HG02759 (cell line): ENCODE data around the gene SCN1B.
"Not testable (repeated sequence)": the region's sequence is repeated elsewhere in the genome, so short reads cannot be mapped to it uniquely, and the experiment has no call there.

ENCODE experiments used
- ATAC-seq: cut with Tn5 transposase; IDR thresholded peaks from one replicate; pipeline ENCODE4 v1.9.1; 2021; ENCODE audit warnings: mild to moderate bottlenecking, moderate library complexity; ENCODE audit not compliant: unreplicated experiment

Gene SCN1B

GRCh38 chr19:35034588-35035382, 4.5 kb downstream of the SCN1B start:
- no peak for ATAC-seq

DNA sequence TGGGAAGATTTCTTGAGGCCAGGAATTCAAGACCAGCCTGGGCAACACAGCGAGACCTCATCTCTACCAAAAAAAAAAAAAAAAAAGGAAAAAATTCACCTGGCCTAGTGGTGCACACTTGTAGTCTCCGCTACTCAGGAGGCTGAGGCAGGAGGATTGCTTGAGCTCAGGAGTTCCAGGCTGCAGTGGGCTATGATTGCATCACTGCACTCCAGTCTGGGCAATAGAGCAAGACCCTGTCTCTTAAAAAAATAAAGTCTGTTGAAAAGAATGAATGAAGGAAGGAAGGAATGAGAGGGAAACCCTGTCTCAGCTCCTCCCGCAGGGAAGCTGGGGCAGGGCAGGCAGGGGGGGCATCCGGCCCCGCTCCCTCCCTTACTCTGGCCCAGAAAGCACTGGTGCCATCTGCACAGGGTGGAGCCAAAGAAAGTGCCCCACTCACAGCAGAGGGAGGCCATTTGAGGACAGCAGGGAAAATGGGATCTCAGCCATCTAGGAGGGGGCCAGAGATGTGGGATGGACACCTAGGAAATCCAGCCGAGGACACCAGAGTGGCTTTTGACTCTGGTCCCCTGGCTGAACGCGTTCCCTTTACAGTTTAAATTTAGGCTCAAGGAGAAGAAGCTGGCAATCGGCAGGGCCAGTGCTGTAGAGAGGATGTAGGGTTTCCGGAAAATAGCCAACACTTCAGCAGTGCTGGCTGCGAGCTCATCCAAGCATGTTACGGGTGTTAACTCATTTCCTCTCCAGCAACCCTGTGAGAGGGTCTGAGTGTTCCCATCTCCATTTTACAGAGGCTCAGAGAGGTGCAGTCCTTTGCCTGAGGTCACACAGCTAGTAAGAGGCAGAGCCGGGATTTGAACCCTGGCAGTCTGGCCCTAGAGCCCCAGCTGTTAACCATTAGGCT, 7.7 kb downstream of the SCN1B start:
- ATAC-seq = peak; percentile 66

- ATAC-seq = no peak
These were observed 8.6 kb downstream of the SCN1B start for GRCh38 chr19:35038623-35039512.

- no peak for ATAC-seq
These were observed 9.9 kb downstream of the SCN1B start for GRCh38 chr19:35039881-35040825.

- ATAC-seq = no peak
These were observed 10.7 kb downstream of the SCN1B start for GRCh38 chr19:35040826-35041547.

DNA sequence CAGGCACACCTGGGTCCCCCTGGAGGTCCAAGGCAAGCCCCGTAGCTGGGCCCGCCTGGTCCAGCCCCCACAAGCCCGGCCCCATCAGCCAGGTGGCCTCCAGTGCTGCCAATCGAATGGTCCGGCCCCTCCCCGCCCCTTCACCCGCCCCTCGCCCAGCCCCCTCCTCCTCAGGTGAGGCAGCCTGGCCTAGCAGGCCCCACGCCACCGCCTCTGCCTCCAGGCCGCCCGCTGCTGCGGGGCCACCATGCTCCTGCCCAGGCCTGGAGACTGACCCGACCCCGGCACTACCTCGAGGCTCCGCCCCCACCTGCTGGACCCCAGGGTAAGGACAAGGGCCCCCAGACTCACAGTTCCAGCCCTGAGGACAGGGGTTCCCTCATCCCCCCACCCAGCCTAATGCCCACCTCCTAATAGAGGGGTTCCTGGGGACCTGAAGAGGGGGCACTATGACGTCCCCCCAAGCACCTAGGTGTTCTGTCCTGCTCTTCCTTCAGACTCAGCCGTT, 11.3 kb downstream of the SCN1B start, which contains the start of gene HPN:
HPN (plus strand) TSS at position 174 of the 508 bp plus-strand sequence. CDS start 786 bp downstream, outside the sequence.
- ATAC-seq = no peak

DNA sequence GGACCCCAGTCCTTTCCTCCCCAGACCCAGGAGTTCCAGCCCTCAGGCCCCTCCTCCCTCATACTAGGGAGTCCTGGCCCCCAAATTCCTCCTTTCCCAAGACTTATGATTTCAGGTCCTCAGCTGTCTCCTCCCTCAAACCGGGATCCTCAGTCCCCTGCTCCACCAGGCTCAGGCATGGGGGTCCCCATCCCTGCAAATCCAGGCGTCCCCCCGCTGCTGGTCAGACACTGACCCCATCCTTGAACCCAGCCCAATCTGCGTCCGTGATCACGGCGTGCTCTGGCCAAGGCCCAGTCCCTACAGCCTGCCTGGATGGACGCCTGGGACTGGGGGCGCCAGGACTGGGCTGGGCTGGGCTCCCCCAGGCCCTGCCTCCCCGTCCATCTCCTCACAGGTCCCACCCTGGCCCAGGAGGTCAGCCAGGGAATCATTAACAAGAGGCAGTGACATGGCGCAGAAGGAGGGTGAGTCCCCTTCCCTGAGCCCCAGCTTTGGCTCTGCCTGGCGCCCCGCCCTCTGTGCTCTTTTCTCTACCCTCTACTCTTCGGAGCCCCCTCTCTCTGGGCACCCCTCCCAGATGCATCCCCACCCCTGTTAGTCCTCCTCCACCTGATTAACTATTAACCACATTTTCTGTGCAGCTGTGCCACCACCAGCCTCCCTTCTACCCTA, 11.9 kb downstream of the SCN1B start:
- no peak for ATAC-seq

DNA sequence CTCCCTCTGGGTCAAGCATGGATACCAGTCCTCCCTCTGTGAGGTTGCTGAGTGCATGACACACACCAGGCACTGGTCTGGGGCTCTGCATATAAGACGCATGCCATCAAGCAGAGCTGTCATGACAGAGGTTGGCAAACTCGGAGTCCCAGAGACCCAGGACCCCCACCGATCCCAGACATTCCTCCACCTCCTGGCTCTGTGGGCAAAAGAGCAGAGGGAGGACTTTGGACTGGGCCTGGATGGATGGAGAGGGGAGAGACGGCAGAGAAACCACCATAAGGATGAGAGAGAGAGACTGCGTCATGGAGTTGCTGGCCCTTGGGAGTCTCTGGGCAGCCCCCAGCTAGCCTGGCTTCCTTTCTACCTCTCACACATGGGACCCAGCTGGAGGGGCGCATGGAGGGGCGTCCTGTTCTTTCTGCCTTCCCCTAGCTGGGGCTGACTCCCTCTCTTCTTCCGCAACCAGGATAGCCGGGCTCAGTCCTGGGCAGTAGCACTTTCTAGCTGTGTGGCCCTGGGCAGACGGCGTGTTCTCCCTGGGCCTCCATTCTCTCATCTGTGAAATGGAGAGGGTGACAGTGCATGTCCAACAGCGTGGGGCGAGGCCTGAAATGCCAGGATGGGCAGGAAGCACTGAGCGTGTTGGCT, 12.8 kb downstream of the SCN1B start:
- no peak for ATAC-seq

- no peak for ATAC-seq
These were observed 13.6 kb downstream of the SCN1B start for GRCh38 chr19:35043906-35044305.

DNA sequence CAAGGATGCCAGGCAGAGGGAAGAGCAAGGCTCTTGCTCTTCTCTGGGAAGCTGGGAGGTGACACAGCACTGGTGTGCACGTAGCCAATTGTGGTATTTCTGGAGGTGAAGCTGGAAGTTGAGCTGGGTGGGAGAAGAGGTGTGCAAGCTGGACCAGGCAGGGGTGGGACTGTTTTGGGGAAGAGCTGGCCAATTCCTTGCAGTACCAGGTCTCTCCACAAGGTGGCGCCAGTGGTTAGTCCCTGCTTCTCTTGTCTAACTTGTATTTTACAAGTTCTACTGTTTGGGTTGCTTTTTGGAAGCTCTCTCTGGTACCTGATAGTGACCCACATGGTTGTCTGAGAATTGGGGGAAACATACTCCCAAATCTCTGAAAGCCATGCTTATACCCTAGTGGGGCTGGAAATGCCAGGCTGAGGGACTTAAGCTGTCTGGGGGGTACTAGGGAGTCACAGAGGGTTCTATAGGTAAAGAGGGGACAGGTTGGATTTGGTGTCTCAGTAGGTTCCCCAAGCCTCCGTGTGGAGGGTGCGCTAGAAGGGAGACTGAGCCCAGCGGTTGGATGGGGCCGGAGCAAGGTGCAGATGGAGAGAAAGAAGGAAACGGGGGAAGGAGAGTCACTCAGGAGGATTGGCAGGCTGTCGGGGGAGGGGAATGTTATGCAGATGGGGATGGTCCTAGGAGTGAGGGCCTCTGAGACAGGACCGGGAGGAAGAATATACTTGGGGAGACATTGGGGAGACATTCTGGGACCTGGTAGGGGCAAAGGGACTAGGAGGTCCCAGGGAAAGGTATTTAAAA, 14.2 kb downstream of the SCN1B start:
- no peak for ATAC-seq

DNA sequence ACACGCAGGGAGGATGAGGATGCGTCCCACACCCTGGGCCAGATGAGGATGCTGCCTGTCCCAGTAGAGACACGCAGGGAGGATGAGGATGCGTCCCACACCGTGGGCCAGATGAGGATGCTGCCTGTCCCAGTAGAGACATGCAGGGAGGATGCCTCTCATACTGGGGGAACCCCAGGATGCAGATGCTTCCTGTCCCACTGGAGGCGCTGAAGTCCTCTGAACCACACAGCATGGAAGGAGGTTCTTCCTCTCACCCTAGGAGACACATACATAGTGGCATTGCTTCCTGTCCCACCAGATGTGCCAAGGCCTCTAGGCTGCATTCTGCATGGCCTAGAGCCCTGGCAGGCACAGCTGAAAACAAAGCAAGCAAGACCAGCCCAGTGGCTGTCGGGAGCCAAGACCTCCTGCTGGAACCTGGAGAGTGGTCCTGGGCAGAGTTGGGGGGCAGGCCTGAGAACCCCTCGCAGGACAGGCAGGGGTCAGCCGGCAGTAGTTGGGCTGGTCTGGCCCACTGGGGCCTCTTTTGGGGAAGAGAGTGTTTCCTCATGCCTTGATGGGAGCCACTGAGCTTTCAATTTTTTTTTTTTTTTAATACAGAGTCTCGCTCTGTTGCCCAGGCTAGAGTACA, 15.5 kb downstream of the SCN1B start:
- no peak for ATAC-seq

DNA sequence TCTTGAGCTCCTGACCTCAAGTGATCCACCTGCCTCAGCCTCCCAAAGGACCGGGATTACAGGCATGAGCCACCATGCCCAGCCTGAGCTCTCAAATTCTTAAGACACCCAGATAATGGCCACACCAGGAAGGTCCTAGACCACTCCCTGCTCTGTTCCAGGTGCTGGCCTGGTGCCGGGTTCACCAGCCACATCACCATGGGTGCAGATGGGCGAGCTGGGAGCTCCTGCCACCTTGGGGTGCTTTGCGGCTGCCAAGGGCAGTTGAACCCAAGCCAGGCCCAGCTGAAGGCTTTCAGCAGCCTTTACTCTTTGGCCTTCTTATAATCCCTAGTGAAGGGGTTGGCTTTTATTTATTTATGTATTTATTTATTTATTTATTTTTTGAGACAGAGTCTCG, 16.2 kb downstream of the SCN1B start:
- no peak for ATAC-seq

- no peak for ATAC-seq
These were observed 18.7 kb downstream of the SCN1B start for GRCh38 chr19:35048911-35049411.

DNA sequence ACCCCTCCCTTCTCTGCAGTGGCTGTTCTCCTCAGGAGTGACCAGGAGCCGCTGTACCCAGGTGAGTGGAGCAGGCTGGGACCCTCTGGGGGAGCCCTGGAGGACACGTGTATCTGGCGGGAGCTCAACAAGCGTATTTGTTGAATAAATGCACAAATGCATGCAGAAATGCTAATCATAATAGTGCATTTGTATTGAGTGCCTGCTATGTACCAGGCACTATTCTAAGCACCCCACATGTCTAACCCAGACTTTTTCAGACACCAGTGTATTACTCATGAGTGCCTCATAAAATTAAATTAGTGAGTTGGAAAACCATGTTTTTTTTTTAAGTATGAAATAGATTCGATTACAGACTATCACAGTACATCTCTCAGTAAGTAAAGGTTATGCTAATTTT, 19.2 kb downstream of the SCN1B start:
- no peak for ATAC-seq

DNA sequence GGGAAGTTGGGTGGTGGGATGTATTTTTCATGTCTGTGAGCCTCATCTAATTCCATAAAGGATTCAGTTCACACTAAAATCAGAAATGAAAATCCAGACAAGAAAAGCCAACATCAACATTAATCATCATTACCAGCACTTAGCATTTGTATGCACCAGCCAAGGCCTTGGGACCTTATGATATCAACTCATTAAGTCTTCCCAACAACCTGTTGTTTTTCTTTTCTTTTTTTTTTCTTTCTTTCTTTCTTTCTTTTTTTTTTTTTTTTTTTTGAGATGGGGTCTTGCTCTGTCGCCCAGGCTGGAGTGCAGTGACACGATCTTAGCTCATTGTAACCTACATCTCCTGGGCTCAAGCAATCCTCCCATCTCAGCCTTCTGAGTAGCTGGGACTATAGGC, 20.4 kb downstream of the SCN1B start:
- ATAC-seq = not testable (repeated sequence)

- ATAC-seq = not testable (repeated sequence)
These were observed 21.0 kb downstream of the SCN1B start for GRCh38 chr19:35051268-35051667.
